H1 (cell line): ENCODE data around the gene DGKA. TPM values are rescaled to one million over a fixed set of nuclear protein-coding genes. Genes with fewer than 3 reads are reported as not detected.

Experiments
- CTCF ChIA-PET: fragments of 300-600 bp; sonication (Branson Sonifier 250); formaldehyde crosslinking; loops from one replicate; lab custom pipeline; 2021; ENCODE audit not compliant: partially characterized antibody; lab: Charles Lee
- POLR2A ChIA-PET: fragments of 300-600 bp; sonication (Branson Sonifier 250); formaldehyde crosslinking; loops from one replicate; lab custom pipeline; 2021; ENCODE audit warnings: inconsistent platforms; ENCODE audit not compliant: partially characterized antibody; lab: Charles Lee
- DNase-seq, 2 experiments: peaks; one replicate each; pipeline versions ENCODE4 v3.0.0 to v3.0.0-alpha.2; 2010 to 2022; ENCODE audit warnings: low spot score in 2 of 2, low read depth in 1 of 2, mixed read lengths in 1 of 2
- FAIRE-seq: peaks from 2 replicates; lab custom pipeline; 2011; peaks lifted over from hg19 to GRCh38; lab: Jason Lieb, UNC
- H2AFZ ChIP-seq: 2 replicates; pipeline ENCODE4 v1.8.1; 2012; ENCODE audit warnings: low read length, inconsistent platforms
- H2AK5ac ChIP-seq: 2 replicates; pipeline ENCODE4 v1.6.1; 2013; ENCODE audit warnings: low read depth, low read length
- H2BK120ac ChIP-seq: replicated peaks from 2 replicates; pipeline ENCODE3; 2013; ENCODE audit warnings: low read depth, low read length, inconsistent platforms
- H2BK12ac ChIP-seq: 2 replicates; pipeline ENCODE4 v1.6.1; 2013; ENCODE audit warnings: low read depth, low read length
- H2BK15ac ChIP-seq: 2 replicates; pipeline ENCODE4 v1.6.1; 2013; ENCODE audit warnings: low read length
- H2BK20ac ChIP-seq: 2 replicates; pipeline ENCODE4 v1.6.1; 2013; ENCODE audit warnings: low read length
- H2BK5ac ChIP-seq: 2 replicates; pipeline ENCODE4 v1.6.1; 2013; ENCODE audit warnings: low read depth, low read length
- H3K14ac ChIP-seq: 2 replicates; pipeline ENCODE4 v1.6.1; 2013; ENCODE audit warnings: inconsistent platforms; ENCODE audit not compliant: insufficient read length
- H3K18ac ChIP-seq: 2 replicates; pipeline ENCODE4 v1.6.1; 2013; ENCODE audit warnings: low read length; ENCODE audit errors: extremely low read depth
- H3K23ac ChIP-seq: 2 replicates; pipeline ENCODE4 v1.6.1; 2013; ENCODE audit warnings: inconsistent platforms; ENCODE audit not compliant: insufficient read length
- H3K23me2 ChIP-seq: 2 replicates; pipeline ENCODE4 v1.6.1; 2013; ENCODE audit warnings: low read depth, low read length
- H3K27ac ChIP-seq: 2 replicates; pipeline ENCODE4 v1.6.1; 2011; ENCODE audit warnings: low read depth, low read length, inconsistent platforms
- H3K27me3 ChIP-seq, 4 experiments: replicated peaks in 1 of 4; 1 replicate in 1 of 4; 2 replicates in 3 of 4; pipeline versions ENCODE4 v1.6.1 to v1.8.1; 2011 to 2013; ENCODE audit warnings: low read length in 3 of 4, mild to moderate bottlenecking in 3 of 4, inconsistent platforms in 2 of 4, mixed read lengths in 2 of 4, moderate library complexity in 1 of 4; ENCODE audit not compliant: control insufficient read depth in 3 of 4, insufficient read depth in 3 of 4; ENCODE audit errors: extremely low read depth in 1 of 4
- H3K36me3 ChIP-seq, 4 experiments: 2 replicates each; pipeline versions ENCODE4 v1.6.1 to v1.8.1; 2011 to 2013; ENCODE audit warnings: mild to moderate bottlenecking in 4 of 4, low read length in 3 of 4, moderate library complexity in 2 of 4, control low read depth in 1 of 4, inconsistent platforms in 1 of 4; ENCODE audit not compliant: insufficient read depth in 4 of 4, control insufficient read depth in 2 of 4
- H3K4ac ChIP-seq: replicated peaks from 2 replicates; pipeline ENCODE3; 2013; ENCODE audit warnings: low read length, low read depth, mixed read lengths, inconsistent platforms; ENCODE audit not compliant: insufficient read length
- H3K4me1 ChIP-seq, 4 experiments: replicated peaks in 1 of 4; 1 replicate in 1 of 4; 2 replicates in 3 of 4; pipeline versions ENCODE4 v1.6.1 to v1.8.1; 2011 to 2013; ENCODE audit warnings: low read length in 3 of 4, inconsistent platforms in 2 of 4, mixed read lengths in 1 of 4; ENCODE audit not compliant: insufficient read depth in 4 of 4, control insufficient read depth in 3 of 4
- H3K4me2 ChIP-seq, 2 experiments: 2 replicates each; pipeline versions ENCODE4 v1.6.1 to v1.8.1; 2011 to 2013; ENCODE audit warnings: low read depth in 2 of 2, low read length in 2 of 2, control low read depth in 1 of 2, inconsistent platforms in 1 of 2, mild to moderate bottlenecking in 1 of 2; ENCODE audit not compliant: insufficient read depth in 1 of 2
- H3K4me3 ChIP-seq, 4 experiments: fragments of 200-600, 300-600 bp in 1 of 4; sonication (generic), shearing (Covaris generic), sonication (Bioruptor Twin) in 1 of 4; 2 replicates each; pipeline versions ENCODE4 v1.5.1 to v1.8.1; 2011 to 2016; ENCODE audit warnings: low read length in 4 of 4, low read depth in 3 of 4, control low read depth in 2 of 4, inconsistent platforms in 2 of 4, mild to moderate bottlenecking in 2 of 4, mixed read lengths in 1 of 4, moderate library complexity in 1 of 4; ENCODE audit not compliant: insufficient read depth in 2 of 4; ENCODE audit errors: extremely low read depth in 1 of 4
- H3K56ac ChIP-seq: replicated peaks from 2 replicates; pipeline ENCODE3; 2013; ENCODE audit warnings: low read depth, mild to moderate bottlenecking, mixed read lengths, low read length, inconsistent platforms; ENCODE audit not compliant: insufficient read length
- H3K79me1 ChIP-seq: 2 replicates; pipeline ENCODE4 v1.6.1; 2013; ENCODE audit warnings: low read depth, low read length, control low read depth
- H3K79me2 ChIP-seq, 2 experiments: 2 replicates each; pipeline versions ENCODE4 v1.6.1 to v1.8.1; 2012 to 2013; ENCODE audit warnings: low read length in 2 of 2, mild to moderate bottlenecking in 2 of 2, inconsistent platforms in 1 of 2; ENCODE audit not compliant: insufficient read depth in 2 of 2, control insufficient read depth in 1 of 2
- H3K9ac ChIP-seq, 4 experiments: replicated peaks in 1 of 4; 1 replicate in 1 of 4; 2 replicates in 3 of 4; pipeline versions ENCODE4 v1.6.1 to v1.8.1; 2011 to 2013; ENCODE audit warnings: low read depth in 3 of 4, low read length in 3 of 4, control low read depth in 2 of 4, mild to moderate bottlenecking in 2 of 4, moderate library complexity in 2 of 4, inconsistent platforms in 1 of 4; ENCODE audit errors: extremely low read depth in 1 of 4
- H3K9me3 ChIP-seq, 2 experiments: 2 replicates each; pipeline versions ENCODE4 v1.6.1 to v1.8.1; 2012 to 2013; ENCODE audit warnings: mild to moderate bottlenecking in 2 of 2, moderate library complexity in 2 of 2, control low read depth in 1 of 2, inconsistent platforms in 1 of 2, low read depth in 1 of 2, low read length in 1 of 2, mixed read lengths in 1 of 2; ENCODE audit not compliant: insufficient read depth in 2 of 2
- H4K20me1 ChIP-seq, 2 experiments: replicated peaks in 1 of 2; 2 replicates each; pipeline versions ENCODE3 to v1.8.1; 2011 to 2013; ENCODE audit warnings: inconsistent platforms in 2 of 2, low read length in 2 of 2, mild to moderate bottlenecking in 1 of 2; ENCODE audit not compliant: insufficient read depth in 2 of 2, control insufficient read depth in 1 of 2
- H4K5ac ChIP-seq: 2 replicates; pipeline ENCODE4 v1.6.1; 2013; ENCODE audit warnings: low read length, low read depth, mixed read lengths, inconsistent platforms; ENCODE audit not compliant: insufficient read length
- H4K8ac ChIP-seq: 2 replicates; pipeline ENCODE4 v1.8.0; 2013; ENCODE audit warnings: mild to moderate bottlenecking, moderate library complexity, low read length, inconsistent platforms; ENCODE audit not compliant: insufficient read depth; ENCODE audit errors: extremely low read depth
- H4K91ac ChIP-seq: replicated peaks from 2 replicates; pipeline ENCODE3; 2013; ENCODE audit warnings: low read length, mixed read lengths, inconsistent platforms; ENCODE audit not compliant: insufficient read length
- ATF2 ChIP-seq: IDR thresholded peaks from 2 replicates; pipeline ENCODE4 v1.6.1; 2012; ENCODE audit warnings: low read length, inconsistent platforms
- CBX8 ChIP-seq: fragments of 300-800, 300-1000 bp; sonication (generic); IDR thresholded peaks from 2 replicates; pipeline ENCODE4 v1.7.1; 2016; ENCODE audit warnings: low read depth, low read length, borderline replicate concordance
- CHD2 ChIP-seq: IDR thresholded peaks from 2 replicates; pipeline ENCODE4 v1.6.1; 2012; ENCODE audit warnings: low read length, improper control_type of control experiment
- CREB1 ChIP-seq: IDR thresholded peaks from 2 replicates; pipeline ENCODE4 v1.6.1; 2012; ENCODE audit warnings: inconsistent platforms
- CTCF ChIP-seq, 3 experiments: IDR thresholded peaks; 1 replicate in 2 of 3; 2 replicates in 1 of 3; pipeline versions ENCODE4 v1.5.1 to v1.6.1; 2011; ENCODE audit warnings: low read length in 3 of 3, mild to moderate bottlenecking in 3 of 3, inconsistent platforms in 2 of 3, low read depth in 1 of 3, moderate library complexity in 1 of 3; ENCODE audit not compliant: insufficient read depth in 1 of 3; ENCODE audit errors: control extremely low read depth in 1 of 3
- EP300 ChIP-seq, 2 experiments: IDR thresholded peaks; 1 replicate in 1 of 2; 2 replicates in 1 of 2; pipeline ENCODE4 v1.6.1; 2011 to 2012; ENCODE audit warnings: low read depth in 2 of 2, low read length in 2 of 2, mild to moderate bottlenecking in 2 of 2, borderline replicate concordance in 1 of 2, inconsistent platforms in 1 of 2, moderate library complexity in 1 of 2
- JUND ChIP-seq: IDR thresholded peaks from 2 replicates; pipeline ENCODE4 v1.6.1; 2011; ENCODE audit warnings: mild to moderate bottlenecking, improper control_type of control experiment, low read length
- NRF1 ChIP-seq: IDR thresholded peaks from 2 replicates; pipeline ENCODE4 v1.6.1; 2011; ENCODE audit warnings: mild to moderate bottlenecking, low read depth, low read length, improper control_type of control experiment
- WGBS, 2 experiments: shearing (Covaris generic) in 1 of 2; methylation state at CpG; one replicate each; pipeline versions ENCODE4 v1.1.6 to v1.1.7; 2013 to 2015; ENCODE audit warnings: low lambda C conversion rate in 2 of 2, mixed read lengths in 2 of 2, inconsistent platforms in 1 of 2, low coverage in 1 of 2, missing lambda C conversion rate in 1 of 2; ENCODE audit not compliant: insufficient replicate concordance in 2 of 2, insufficient coverage in 1 of 2, insufficient read length in 1 of 2; ENCODE audit errors: extremely low coverage in 1 of 2, missing lambda C conversion rate in 1 of 2; 5-methylcytosine and 5-hydroxymethylcytosine counted together
- polyA plus RNA-seq, 7 experiments: library from polyadenylated mRNA; depleted of rRNA in 3 of 7; stranded (reverse) in 5 of 7; unstranded in 2 of 7; fragments of >200 nt in 5 of 7; fragments of 200-250 nt in 2 of 7; gene quantifications; 1 replicate in 5 of 7; 2 replicates in 1 of 7; 4 replicates in 1 of 7; pipeline versions ENCODE4 v1.2.1 to v1.2.3, GENCODE V29; 2011 to 2013; ENCODE audit warnings: missing spikeins in 2 of 7, mixed read lengths in 2 of 7
- total RNA-seq: library from RNA; stranded (reverse); fragmentation: NEBNext Ultra II Directional; extraction: Animal tissue kit (Norgen Biotek cat#: 25700); gene quantifications from 2 replicates; pipeline ENCODE4 v1.2.1, GENCODE V29; 2021

DGKA gene
- total and polyA plus RNA-seq, 2 of the 8 experiments (the other 6 are each of a cell fraction or from before 2014, with no cell fraction given), result 15.9 to 18.0 TPM

DNA sequence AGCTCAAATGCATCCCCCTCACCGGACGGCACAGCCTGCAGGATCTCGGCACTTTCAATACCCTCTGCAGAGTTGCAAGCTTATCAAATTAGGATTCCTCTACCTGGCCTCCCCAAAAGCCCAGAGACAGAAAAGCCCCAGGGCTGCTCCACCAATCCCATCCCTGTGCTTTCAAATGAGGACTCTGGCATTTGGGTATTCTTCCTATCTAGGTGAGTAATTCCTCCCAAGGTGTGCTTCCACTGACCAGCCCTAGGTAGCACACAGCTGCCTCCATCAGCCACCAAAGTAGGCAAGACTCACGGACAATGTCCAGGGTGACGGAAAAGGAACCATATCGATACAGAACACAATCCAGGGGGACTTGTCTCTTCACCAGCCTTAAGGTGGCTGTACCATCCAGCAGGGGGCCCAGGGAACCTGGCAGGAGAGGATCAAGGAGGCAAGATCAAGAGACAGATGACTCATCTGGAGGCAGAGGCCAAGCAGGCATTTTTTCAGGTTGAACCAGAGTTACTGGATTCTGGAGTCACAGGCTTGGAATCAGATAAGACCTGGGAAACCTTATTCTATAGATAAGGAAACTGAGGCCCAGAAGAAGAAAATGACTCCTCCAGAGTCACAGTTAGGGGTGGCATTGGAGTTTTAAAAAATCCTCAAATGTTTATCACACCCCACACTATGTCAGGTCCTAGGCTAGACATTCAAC is 25.0 kb downstream of the DGKA start:
- Histone ChIP-seq H3K4me3 (no peak overlapping the region), H3K4me2 (no peak overlapping the region), H3K23me2 (no peaks in the 10 kb centered on the region), H3K18ac (no peak overlapping the region), H3K9ac (no peak overlapping the region; a peak in 1 of 7 replicates), H3K36me3 (peaks cover 13 to 63% (median 39%) of the 10 kb centered on the region in 4 experiments; a peak in 7 of 8 replicates), H4K91ac (no peak overlapping the region), H3K23ac (no peak overlapping the region), H4K8ac (no peak overlapping the region), H2BK12ac (no peak overlapping the region), H3K14ac (no peak overlapping the region), H3K79me2 (no peaks in the 10 kb centered on the region), H3K27me3 (no peaks in the 10 kb centered on the region), H3K27ac (no peak overlapping the region), H2AK5ac (no peak overlapping the region), H2AFZ (no peak overlapping the region), H3K79me1 (no peaks in the 10 kb centered on the region), H3K9me3 (no peaks in the 10 kb centered on the region), H2BK20ac (no peak overlapping the region), H3K4me1 (no peaks in the 10 kb centered on the region), H4K20me1 (peaks cover 0 to 1% of the 10 kb centered on the region in 2 experiments), H2BK5ac (no peak overlapping the region), H2BK120ac (no peak overlapping the region), H4K5ac (no peak overlapping the region), H3K56ac (no peak overlapping the region), H3K4ac (no peak overlapping the region), H2BK15ac (no peak overlapping the region)
- POLR2A ChIA-PET, result interaction anchor here (0.6 to 2.5 kb wide), 7 partner anchors 8 to 138 kb away, joined by 3 to 7 read pairs (median 4); partner anchors contain the start of genes ORMDL2, PMEL and SARNP
- FAIRE-seq (no peak), DNase-seq (no peak)
- 95% methylated on average over 5 of the region's 6 CpGs; no CpG with 5 or more reads in 1 of the 2 experiments for WGBS, 2 experiments
- CTCF ChIA-PET, result interaction anchor here (0.7 to 2.1 kb wide), 8 partner anchors 13 to 175 kb away, joined by 3 to 7 read pairs (median 3); partner anchors contain the start of gene SUOX
- TF ChIP-seq CHD2 (no peak), ATF2 (no peak), JUND (peak; percentile 48; the same call in 1 of the 2 replicates), CREB1 (no peak), NRF1 (no peak), CTCF (IDR thresholded peaks at IDR 0.05; ENCODE audit: control extremely low read depth in 1 of 3, insufficient read depth in 1 of 3, low read depth in 1 of 3, low read length in 3 of 3) (peak in 1 of 3 experiments; percentile 9; a peak in 1 of 4 replicates), CBX8 (no peak), EP300 (IDR thresholded peaks at IDR 0.05; ENCODE audit: borderline replicate concordance in 1 of 2, low read depth in 2 of 2, low read length in 2 of 2) (no peak)
